Parathyroid adenoma (tissue), 2 donors: ENCODE measurements around the gene RAD54L.
A peak's percentile ranks its signal among the peaks of the same experiment; 100 is the strongest.

Experiments used
- H2AFZ ChIP-seq: fragments of 300-600 bp; sonication (generic); one replicate; pipeline ENCODE4 v1.7.0; 2017; ENCODE audit warnings: antibody characterized with exemption, mild to moderate bottlenecking
- H3K27ac ChIP-seq: fragments of 300-600 bp; sonication (generic); one replicate; pipeline ENCODE4 v1.7.0; 2017
- H3K27me3 ChIP-seq: fragments of 300-600 bp; sonication (generic); one replicate; pipeline ENCODE4 v1.7.0; 2017; ENCODE audit warnings: low read length; ENCODE audit not compliant: control insufficient read depth, insufficient read depth
- H3K36me3 ChIP-seq: fragments of 300-600 bp; sonication (generic); one replicate; pipeline ENCODE4 v1.7.0; 2017; ENCODE audit warnings: low read length; ENCODE audit not compliant: control insufficient read depth, insufficient read depth
- H3K4me1 ChIP-seq: fragments of 300-600 bp; sonication (generic); one replicate; pipeline ENCODE4 v1.7.0; 2017; ENCODE audit warnings: control low read depth
- H3K4me2 ChIP-seq: fragments of 300-600 bp; sonication (generic); one replicate; pipeline ENCODE4 v1.7.0; 2017; ENCODE audit warnings: low read length
- H3K4me3 ChIP-seq: fragments of 300-600 bp; sonication (generic); one replicate; pipeline ENCODE4 v1.7.0; 2017; ENCODE audit warnings: low read depth, low read length
- H3K79me2 ChIP-seq: fragments of 300-600 bp; sonication (generic); one replicate; pipeline ENCODE4 v1.7.0; 2017; ENCODE audit warnings: control low read depth
- H3K9ac ChIP-seq: fragments of 300-600 bp; sonication (generic); one replicate; pipeline ENCODE4 v1.7.0; 2017; ENCODE audit warnings: mild to moderate bottlenecking
- H3K9me3 ChIP-seq: fragments of 300-600 bp; sonication (generic); one replicate; pipeline ENCODE4 v1.7.0; 2017; ENCODE audit warnings: low read length; ENCODE audit not compliant: control insufficient read depth
- TF ChIP-seq, protein P1 (sequence below): fragments of 300-600 bp; sonication (generic); IDR thresholded peaks from one replicate; pipeline ENCODE4 v1.7.0; 2017; ENCODE audit warnings: antibody characterized with exemption, mild to moderate bottlenecking
- donor health status: primary hyperparathyroidism.

Gene RAD54L

DNA sequence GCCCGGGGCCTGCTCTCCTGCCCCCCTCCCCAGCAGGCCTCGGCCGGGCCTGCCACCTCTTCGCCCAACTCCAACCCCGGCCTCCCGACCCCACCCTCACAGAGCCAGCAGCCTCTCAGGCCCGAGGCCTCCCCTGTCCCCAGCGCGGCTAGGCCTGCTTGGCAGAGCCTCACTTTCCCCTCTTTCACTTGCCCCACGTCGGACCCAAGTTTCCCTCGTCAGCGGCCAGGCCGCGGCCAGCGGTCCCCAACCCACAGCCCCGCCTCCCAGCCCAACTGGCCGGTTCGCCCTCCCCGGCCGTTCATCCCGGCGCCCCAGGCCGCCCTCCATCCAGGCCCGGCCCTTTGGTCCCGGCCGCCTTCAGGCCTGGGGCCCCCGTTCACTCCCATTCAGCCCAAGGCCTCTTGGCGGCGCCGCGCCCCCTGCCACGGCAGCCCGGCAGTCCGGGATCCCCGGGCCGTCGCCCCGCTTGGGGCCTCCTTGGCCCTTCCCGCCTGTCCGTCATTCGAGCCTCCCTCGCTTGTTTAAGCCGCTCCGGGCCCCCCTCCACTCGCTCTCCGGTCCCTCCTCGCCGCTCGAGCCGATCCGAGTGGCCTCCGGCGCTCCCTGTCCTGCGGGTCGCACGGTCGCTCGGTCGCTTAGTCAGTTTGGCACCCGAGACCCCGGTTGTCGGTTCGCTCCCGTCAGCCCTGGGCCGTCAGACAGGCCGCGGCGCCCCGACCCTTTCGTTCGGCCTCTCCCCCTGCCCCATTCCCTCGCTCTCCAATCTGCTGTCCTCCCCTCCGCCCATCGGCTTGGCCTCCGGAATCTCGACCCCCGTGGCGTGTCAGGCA, 54.5 kb downstream of the RAD54L start:
- no peaks in the 10 kb centered on the region for H3K9me3 ChIP-seq
- TF ChIP-seq, protein P1, sequence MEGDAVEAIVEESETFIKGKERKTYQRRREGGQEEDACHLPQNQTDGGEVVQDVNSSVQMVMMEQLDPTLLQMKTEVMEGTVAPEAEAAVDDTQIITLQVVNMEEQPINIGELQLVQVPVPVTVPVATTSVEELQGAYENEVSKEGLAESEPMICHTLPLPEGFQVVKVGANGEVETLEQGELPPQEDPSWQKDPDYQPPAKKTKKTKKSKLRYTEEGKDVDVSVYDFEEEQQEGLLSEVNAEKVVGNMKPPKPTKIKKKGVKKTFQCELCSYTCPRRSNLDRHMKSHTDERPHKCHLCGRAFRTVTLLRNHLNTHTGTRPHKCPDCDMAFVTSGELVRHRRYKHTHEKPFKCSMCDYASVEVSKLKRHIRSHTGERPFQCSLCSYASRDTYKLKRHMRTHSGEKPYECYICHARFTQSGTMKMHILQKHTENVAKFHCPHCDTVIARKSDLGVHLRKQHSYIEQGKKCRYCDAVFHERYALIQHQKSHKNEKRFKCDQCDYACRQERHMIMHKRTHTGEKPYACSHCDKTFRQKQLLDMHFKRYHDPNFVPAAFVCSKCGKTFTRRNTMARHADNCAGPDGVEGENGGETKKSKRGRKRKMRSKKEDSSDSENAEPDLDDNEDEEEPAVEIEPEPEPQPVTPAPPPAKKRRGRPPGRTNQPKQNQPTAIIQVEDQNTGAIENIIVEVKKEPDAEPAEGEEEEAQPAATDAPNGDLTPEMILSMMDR: no peak
- H3K27me3 ChIP-seq: no peaks in the 10 kb centered on the region
- no peaks in the 10 kb centered on the region for H3K36me3 ChIP-seq
- H3K4me1 ChIP-seq: peaks cover 8% of the 10 kb centered on the region
- peak overlapping the region; percentile 96 for H3K4me3 ChIP-seq
- H3K4me2 ChIP-seq: peak overlapping the region; percentile 85
- peaks cover 52% of the 10 kb centered on the region for H3K79me2 ChIP-seq
- peak overlapping the region; percentile 96 for H3K27ac ChIP-seq
- peak overlapping the region; percentile 90 for H2AFZ ChIP-seq
- peak overlapping the region; percentile 91 for H3K9ac ChIP-seq

DNA sequence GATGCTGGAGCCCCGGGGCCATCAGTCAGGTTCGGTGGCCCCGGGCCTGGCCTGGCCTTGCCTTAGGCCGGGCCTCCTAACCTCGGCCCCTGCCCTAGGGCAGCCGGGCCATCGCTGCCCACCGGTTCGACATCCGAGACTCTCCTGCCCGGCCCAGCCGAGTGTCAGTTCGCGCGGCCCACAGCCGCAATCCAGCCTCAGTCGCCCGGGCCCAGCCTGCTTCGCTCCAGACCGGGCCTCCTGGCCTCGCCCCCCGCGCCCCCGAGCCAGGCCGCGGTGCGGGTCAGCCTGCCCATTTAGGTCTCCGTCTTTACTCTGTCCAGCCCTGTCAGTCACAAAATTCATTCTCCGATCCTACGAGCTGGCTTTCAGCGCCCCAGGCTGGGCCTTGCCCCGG, 55.1 kb downstream of the RAD54L start:
- peak overlapping the region; percentile 90 for H2AFZ ChIP-seq
- TF ChIP-seq, protein P1: no peak
- H3K36me3 ChIP-seq: no peaks in the 10 kb centered on the region
- no peaks in the 10 kb centered on the region for H3K27me3 ChIP-seq
- H3K79me2 ChIP-seq: peaks cover 51% of the 10 kb centered on the region
- H3K4me3 ChIP-seq: peak overlapping the region; percentile 96
- peak overlapping the region; percentile 96 for H3K27ac ChIP-seq
- peaks cover 8% of the 10 kb centered on the region for H3K4me1 ChIP-seq
- H3K9me3 ChIP-seq: no peaks in the 10 kb centered on the region
- H3K9ac ChIP-seq: peak overlapping the region; percentile 91
- H3K4me2 ChIP-seq: peak overlapping the region; percentile 85

DNA sequence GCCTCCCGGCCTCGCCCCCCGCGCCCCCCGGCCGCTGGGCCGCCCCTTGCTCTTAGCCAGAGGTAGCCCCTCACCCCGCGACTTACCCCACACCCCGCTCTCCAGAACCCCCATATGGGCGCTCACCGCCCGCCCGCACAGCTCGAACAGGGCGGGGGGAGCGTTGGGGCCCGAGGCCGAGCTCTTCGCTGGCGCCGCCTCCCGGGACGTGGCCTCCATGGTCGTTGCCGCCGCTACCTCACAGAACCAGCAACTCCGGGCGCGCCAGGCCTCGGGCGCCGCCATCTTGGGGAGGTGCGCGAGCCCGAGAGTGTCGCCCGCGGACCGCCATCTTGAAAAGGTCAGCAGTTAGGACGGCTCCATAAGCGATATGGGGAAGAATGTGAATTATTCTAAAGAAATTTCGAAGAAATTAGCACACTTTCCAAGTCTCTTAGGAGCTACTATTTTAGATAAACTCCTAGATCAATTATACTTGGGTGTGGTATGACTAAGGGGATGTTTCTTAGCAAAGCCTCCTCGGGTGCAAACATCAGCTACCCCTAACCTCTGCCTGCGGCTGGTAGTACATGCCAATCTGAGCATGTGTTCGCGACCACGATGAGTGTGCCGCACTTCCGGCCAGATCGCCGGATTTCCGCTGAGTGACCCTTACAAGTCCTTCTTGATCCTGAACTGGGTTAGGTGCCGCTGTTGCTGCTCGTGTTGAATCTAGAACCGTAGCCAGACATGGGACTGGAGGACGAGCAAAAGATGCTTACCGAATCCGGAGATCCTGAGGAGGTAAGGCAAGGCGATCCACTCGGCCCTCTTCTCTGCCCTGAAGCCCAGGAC, 55.7 kb downstream of the RAD54L start, which contains the start of the genes LRRC41 and UQCRH:
Gene LRRC41, minus strand, starts transcription at position 579 of the 834 bp plus-strand sequence. Its CDS starts 294 bp downstream, at position 285.
Gene UQCRH, plus strand, starts transcription at position 661 of the 834 bp plus-strand sequence. Its CDS starts 69 bp downstream, at position 730.
- Histone ChIP-seq H3K4me1 (peaks cover 8% of the 10 kb centered on the region), H3K9me3 (no peaks in the 10 kb centered on the region)
- TF ChIP-seq, protein P1: no peak

DNA sequence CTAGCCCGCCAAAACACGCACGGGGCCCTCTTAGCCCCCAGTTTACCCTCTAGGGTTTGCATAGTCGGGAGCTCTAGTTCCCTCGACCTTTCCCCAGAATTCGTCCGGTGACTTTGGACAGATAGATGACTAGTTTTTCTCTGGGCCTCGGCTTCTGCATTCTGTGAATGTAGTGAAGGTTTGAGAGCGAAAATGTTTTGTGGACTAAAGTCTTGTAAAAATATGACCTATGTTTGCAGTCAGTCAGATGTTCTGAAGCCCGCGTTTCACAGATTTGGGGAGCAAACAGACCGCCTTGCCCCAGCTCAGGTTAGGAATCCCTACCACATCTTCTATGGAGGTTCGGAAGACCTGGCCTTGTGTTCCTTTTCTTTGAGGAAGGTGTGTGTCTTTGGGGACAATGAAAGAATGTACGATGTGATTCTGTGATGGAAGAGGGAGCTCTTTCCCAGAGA, 56.3 kb downstream of the RAD54L start:
- Histone ChIP-seq H3K27me3 (no peaks in the 10 kb centered on the region), H3K4me1 (peaks cover 8% of the 10 kb centered on the region), H3K4me2 (peak overlapping the region; percentile 85)

More for the DNA sequence above, 55.7 kb downstream of the RAD54L start, which contains the start of the genes LRRC41 and UQCRH:
- H3K9ac ChIP-seq: peak within 1 kb of the TSS; percentile 91
- peaks cover 55% of the 10 kb centered on the region for H3K79me2 ChIP-seq
- H3K27ac ChIP-seq: peak within 1 kb of the TSS; percentile 96
- peak within 1 kb of the TSS; percentile 90 for H2AFZ ChIP-seq
- no peaks in the 10 kb centered on the region for H3K27me3 ChIP-seq
- peak within 1 kb of the TSS; percentile 85 for H3K4me2 ChIP-seq
- H3K36me3 ChIP-seq: no peaks in the 10 kb centered on the region
- peak within 1 kb of the TSS; percentile 96 for H3K4me3 ChIP-seq

More for the DNA sequence above, 56.3 kb downstream of the RAD54L start:
- Histone ChIP-seq H2AFZ (peak overlapping the region; percentile 90), H3K79me2 (peaks cover 50% of the 10 kb centered on the region), H3K27ac (peak overlapping the region; percentile 96), H3K9me3 (no peaks in the 10 kb centered on the region), H3K4me3 (peak overlapping the region; percentile 96), H3K9ac (no peak overlapping the region), H3K36me3 (no peaks in the 10 kb centered on the region)
- TF ChIP-seq, protein P1: no peak
